HG02840 (cell line): ENCODE results near the gene ALG2.

ENCODE experiments used
- ATAC-seq: cut with Tn5 transposase; IDR thresholded peaks from one replicate; pipeline ENCODE4 v1.9.1; 2021; ENCODE audit warnings: mild to moderate bottlenecking, moderate library complexity, moderate number of reproducible peaks; ENCODE audit not compliant: unreplicated experiment, low FRiP score

ALG2 gene

DNA sequence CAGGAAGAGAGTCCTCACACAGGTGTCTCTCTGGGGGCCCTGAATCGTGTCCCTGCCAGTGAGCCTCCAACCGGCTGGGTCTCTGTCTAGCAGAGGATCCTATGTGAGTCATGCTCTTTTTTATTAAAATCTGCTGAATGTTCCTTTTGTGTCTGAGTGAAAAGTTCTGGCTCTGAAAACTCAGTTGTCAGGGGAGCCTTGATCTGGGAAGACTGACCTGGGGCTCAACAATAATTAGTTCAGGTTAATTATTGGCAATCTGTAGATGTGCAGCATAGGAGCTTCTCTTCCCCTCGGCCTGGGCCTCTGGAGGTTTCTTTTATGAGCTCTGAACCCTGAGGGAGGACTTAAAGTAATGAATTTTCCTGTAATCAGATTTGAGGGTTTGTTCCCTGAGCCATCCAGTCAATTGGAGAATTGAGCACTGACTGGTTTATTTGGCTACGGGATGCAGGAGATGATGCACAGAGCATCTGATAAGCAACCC is 45.2 kb downstream of the ALG2 start:
- ATAC-seq: no peak

DNA sequence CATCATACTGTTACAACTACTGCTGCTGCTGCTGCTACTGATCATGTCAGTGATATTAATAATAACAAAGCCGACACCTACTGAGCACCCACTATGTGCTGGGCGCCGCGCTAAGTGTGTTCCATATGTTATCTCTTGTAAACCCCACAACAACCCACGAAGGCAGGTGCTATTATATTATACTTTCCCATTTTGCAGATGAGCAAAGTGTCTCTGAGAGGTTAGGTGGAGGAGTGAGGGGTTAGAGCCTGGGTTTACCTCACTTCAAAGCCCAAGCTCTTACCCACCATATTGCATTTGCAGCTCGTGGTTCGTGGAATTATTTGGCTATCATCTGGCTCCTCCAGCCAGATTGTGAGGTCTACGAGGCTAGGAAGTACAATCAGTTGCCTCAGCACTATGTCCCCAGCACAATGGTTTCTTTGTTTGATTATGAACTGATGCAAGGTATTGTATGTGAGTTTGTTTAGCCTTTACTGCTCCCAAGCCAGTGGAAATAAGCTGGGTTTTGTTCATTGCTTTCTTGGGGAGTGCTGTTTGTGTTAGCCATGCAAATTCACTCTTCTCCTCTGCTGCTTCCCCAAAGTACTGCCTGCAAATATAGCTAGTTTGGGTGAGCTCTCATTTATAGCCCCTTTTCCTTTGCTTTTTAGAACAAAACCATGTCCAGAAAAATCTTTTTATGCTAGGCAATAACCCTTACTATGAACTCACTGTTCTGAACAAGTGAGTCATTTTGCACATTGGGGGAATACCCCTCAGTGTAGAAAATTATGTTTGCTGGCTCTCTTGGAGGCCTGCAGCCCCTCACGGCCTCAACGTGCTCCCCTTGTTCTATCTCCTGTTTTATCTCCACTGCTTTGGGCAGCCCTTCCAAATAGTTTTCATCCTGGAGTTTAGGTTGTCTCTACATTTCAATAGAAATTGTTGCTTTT is 47.9 kb downstream of the ALG2 start:
- ATAC-seq: no peak

DNA sequence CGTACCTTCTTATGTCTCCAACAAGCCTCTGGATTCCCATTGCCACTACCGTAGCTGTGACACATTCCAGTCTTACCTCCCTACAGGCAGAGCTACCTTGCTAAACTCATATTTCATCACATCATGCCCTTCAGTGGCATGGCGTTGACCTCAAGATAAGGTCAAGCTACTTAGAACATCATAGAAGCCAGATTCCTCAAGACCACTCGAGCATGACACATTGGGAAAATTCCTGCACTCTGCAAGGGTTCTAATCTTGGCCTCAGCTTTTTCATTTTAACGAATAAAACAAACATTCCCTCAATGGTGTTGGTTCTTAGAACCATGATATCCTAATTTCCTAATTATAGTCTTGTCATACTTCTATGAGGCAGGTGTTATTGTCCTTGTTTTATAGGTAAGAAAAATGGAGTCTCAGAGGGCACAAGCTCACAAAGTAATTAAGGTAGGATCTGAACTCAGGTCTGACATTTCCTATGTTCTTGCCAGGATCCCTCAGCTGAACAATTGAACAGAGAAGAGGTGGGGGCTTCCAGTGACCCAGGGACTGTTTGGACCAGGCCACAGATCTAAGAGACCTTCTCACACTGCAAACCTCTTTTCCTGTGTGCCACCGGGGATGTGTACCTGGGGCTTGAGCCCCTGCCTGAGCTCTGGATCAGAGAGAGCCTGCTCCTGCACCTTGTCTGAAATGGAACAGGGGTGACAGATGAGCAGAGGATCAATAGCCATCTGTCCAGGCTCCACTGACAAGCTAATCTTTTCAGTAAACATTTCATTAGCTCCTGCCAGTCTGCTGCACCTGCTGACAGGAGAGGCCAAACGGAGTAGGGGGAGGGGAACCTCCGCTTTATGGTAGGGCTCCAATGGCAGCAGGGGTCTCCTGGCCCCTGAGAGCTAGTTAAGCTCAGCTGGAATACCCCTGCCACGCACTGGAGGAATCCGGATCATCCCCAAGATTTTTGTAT is 49.3 kb downstream of the ALG2 start:
- ATAC-seq: no peak

DNA sequence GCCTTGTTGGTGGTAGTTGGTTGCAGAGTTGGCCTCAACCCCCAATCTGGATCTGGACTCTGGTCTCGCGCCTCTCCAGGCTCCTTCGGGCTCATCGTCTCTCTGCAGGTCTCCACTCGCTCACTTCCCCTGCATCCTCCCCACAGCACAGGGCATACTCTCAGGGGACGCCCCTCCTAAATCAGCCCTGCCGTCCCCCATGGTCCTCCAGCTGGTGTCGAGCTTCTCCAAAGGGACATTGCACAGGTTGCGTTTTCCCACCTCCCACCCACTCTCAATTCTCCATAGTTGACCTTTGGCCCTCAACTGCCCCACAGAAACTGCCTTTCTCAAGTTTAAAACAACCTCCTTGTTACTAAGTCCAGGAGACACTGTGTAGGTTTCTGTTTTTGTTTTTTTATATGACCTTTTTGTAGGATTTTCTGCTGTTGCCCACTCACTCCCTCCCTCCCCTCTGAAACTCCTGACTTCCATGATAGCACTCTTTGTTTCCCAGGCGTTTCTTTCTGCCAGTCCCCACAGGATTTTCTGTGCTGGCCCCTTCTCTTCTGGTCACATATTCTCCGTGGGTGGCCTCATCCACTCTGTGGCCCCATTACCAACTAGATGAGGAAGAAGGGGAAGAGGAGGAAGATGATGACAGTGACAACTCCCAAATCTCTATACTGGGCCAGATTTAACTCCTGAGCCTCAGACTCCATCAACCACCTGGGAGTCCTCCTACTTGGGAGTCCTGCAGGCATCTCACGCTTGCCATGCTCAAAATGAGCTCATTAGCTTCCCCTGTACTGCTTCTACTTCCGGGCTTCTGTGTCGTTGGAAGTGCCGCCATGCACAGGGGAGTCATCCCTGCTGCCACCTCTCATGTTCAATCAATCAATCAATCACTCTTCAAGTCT is 50.3 kb downstream of the ALG2 start:
- ATAC-seq: no peak

- ATAC-seq: no peak
These were observed 51.6 kb downstream of the ALG2 start for GRCh38 chr9:99169982-99170761.

GRCh38 chr9:99169086-99169485 is 52.7 kb downstream of the ALG2 start:
- ATAC-seq: no peak

GRCh38 chr9:99167694-99168093 is 54.0 kb downstream of the ALG2 start:
- no peak for ATAC-seq

DNA sequence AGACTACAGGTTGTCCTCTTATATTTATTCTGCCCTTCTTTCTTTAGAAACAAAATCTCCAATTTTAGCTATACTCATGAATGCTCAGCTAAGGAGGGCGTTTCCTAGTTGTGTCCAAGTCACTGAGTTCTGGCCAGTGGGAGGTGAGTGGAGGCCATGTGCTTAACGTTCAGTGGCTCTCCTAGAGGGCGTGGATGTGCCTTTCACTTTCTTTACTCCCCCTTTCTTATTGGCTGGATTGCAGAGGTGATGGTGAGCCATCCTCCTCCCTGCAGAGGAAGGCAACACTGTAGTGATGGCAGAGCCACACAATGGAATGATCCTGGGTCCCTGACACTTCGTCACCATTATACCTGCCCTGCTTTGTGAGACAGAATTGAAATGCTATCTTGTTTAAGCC is 54.6 kb downstream of the ALG2 start:
- ATAC-seq: no peak
